NCI-H2107 (cell line): ENCODE results near the gene TGFBI.

Experiments
- DNase-seq: peaks from one replicate; lab custom pipeline; 2025; lab: John Stamatoyannopoulos, UW

The TGFBI gene

DNA sequence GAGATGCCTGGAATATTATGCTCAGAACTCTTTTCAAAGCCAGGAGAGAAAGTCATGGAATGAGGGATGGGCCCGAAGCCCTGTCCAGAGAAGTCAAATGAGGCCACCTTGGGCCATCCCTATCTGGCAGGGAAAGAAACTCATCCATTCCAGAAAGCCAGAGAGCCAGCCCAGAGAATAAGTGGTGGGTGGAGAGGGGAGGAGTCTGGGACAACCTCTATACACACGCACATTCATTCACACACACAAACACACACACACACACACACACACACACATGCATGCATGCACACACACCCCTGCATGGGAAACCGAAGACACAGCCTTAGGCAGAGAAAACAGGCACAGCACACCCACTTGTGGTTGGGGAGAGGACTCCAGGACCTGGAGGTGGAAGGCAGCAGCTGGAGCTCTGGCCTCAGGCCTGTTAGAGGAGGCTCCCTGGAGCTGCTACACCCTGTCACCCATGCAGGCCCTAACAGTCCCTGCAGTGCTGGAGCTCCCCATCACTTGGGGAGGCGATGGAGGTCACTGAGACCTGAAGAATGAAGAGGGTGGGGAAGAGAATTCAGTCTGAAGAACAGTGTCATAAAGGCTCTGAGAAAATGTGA lies 38.0 kb downstream of the TGFBI start:
- DNase-seq = no peak

DNA sequence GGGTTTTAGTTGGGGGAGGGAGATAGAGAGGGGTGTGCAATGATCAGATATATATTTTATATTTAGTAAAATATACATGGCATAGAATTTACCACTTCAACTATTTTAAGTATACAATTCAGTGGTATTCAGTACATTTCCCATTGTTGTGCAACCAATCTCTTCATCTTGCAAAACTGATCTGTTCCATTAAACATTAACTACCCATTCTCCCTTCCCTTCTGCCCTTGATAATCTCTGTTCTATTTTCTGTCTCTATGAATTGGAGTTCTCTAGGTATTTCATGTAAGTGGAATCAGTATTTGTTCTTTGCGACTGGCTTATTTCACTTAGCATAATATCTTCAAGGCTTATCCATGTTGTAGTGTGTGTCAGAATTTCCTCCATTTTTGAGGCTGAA lies 38.6 kb downstream of the TGFBI start:
- no peak for DNase-seq

- DNase-seq = no peak
Measured at GRCh38 chr5:136070486-136071285, 41.9 kb downstream of the TGFBI start.

GRCh38 chr5:136073714-136074529 lies 45.1 kb downstream of the TGFBI start:
- no peak for DNase-seq

DNA sequence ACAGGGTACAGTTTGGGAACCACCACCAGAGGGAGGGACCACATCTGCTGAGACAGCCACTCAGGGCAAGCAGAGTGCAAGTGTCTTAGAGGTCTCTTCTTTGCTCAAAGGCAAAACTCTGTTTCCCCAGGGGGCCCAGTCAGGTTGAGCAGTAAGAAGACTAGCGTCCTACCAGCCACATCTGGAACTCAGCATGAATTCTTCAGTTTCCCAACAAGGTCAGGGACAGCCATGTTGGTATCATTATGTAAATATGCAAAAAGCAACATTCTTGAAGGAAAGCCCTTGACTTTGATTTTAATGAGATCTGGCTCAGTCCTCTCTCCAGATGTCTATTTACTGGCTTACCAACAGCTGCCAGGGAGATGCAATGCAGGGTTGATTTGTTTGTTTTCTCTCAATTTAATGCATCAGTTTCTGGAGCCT lies 46.7 kb downstream of the TGFBI start:
- DNase-seq = no peak

DNA sequence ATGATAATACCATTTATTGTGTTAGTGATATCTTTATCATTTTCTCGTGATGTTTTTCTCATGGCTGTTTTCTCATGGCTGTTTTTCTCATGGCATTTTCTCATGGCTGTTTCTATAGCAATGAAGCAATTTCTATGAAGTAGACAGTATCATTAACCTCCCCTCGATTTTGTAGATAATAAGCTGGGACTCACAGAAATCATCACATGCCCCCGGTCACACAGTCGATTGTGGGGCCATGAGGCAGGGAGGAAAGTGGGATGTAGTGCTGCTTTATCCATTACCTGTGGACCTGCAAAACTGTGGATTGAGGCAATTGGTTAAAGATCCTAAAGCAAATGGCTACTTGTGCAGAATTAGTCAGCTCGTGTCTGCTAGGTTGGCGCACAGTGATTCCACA lies 47.3 kb downstream of the TGFBI start:
- DNase-seq = no peak

GRCh38 chr5:136076881-136077445 lies 48.2 kb downstream of the TGFBI start:
- DNase-seq = no peak

GRCh38 chr5:136079195-136079985 lies 50.6 kb downstream of the TGFBI start:
- no peak for DNase-seq

GRCh38 chr5:136080113-136080482 lies 51.3 kb downstream of the TGFBI start:
- DNase-seq = no peak

DNA sequence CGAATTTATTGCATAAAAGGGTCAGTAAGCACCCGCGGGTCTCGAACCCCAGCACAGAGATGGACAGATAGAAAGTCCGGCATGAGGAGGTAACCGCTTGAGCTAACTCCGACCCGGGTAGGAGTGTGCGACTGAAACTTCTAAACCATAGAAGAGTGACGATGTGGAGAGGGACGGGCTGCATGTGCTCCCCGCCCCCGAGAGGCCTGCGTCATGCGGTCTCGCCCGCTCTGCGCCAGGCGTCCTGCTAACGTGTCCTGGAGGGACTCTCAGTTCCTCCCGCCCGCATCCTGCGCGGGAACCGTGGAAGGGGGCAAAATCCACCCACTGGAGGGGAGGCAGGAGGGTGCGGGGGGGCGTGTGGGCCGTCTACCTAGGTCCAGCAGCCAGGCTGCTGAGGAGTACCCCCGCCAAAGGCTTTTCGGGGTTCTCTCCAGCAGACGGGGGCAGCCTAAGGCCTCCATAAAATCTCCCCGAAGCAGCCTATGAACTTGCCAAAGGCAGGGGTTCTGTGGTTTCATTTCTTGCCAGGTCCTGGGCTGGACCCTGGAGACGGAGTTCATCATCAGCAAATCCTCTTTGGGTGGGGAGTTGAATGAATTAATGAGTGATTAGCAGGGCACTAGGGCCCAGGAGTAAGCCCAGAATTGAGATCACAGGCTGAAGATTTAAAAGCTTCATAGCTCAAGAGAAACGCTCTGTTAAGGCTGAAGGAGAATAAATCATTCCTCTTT lies 51.9 kb downstream of the TGFBI start:
- no peak for DNase-seq

- no peak for DNase-seq
Measured at GRCh38 chr5:136081217-136081591, 52.4 kb downstream of the TGFBI start.

DNA sequence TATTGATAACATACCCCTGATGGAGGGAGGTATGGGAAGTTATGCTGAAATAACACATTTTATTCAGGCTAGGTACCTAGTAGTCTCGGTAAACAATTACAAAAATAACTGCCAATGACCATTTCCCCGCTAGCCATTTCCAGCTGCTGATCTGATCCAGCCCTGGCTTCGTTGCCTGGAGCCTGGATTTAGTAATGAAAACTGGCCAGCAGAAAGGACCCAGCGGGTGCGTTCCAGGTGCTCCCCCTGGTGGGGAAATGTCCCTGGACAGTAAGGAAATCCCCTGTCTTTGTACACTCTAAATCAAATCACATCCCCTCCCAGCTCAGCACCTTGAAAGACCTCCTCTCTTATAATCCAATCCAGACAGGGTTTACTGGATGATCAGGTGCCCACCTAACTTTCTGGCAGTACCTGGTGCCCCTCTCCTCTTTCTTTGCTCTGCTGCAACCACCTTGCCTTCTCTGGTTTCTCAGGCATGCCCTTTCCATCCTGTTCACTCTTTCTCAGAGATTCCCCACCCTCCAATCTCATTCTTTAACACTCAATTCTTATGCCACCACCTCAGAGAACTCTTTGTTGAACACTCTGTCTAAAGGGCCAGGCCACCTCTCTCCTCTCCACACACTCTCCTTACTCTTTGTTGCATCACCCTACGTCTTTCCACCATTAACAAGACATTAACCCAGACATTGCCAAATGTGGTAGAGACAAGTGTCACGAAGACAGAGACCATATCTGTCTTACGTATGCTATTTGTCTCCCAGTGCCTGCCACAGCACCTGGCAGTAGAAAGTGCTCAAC lies 53.8 kb downstream of the TGFBI start:
- no peak for DNase-seq

- DNase-seq = no peak
Measured at GRCh38 chr5:136084698-136085097, 55.9 kb downstream of the TGFBI start.

GRCh38 chr5:136086783-136087566 lies 58.2 kb downstream of the TGFBI start:
- no peak for DNase-seq

- no peak for DNase-seq
Measured at GRCh38 chr5:136087961-136088871, 59.4 kb downstream of the TGFBI start.

- no peak for DNase-seq
Measured at GRCh38 chr5:136089791-136090190, 61.0 kb downstream of the TGFBI start.

DNA sequence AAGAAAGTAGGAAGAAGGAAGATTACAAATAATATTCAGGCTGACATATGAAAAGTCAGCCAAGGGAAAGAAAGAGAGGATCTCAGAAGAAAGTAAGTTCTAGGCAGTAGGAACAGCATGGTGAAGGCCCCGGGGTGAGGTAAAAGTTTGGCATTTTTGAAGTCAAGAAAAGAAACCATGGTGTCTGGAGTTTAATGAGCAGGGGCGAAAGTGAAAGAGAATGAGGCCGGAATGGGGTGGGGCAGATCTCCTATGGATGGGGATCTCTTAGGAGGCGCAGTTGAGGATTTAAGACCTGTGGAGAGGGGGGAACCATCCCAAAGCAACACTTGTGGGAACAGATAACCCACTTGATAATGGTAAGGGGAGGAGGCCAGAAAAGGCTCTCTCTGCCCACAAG lies 61.5 kb downstream of the TGFBI start:
- DNase-seq = no peak

- no peak for DNase-seq
Measured at GRCh38 chr5:136094189-136094912, 65.6 kb downstream of the TGFBI start.
